ENCODE measurements around the gene RILP. TPM values are rescaled to one million over a fixed set of nuclear protein-coding genes. Genes with fewer than 3 reads are reported as not detected.

RILP gene
- total RNA-seq, 2 experiments from 2014 or later = 1.3 to 1.5 TPM

GRCh38 chr17:1628856-1629503, 20.7 kb downstream of the RILP start:
- DNase-seq (peak; percentile 76 to 94 (median 87)), ATAC-seq (ENCODE audit: poor library complexity) (peak; percentile 75)
- peaks cover 7% of the 10 kb centered on the region for H3K36me3 Mint-ChIP-seq (ENCODE audit: low read depth)
- Histone ChIP-seq H3K4me3 (ENCODE audit: low read length) (peak overlapping the region; percentile 76), H3K36me3 (ENCODE audit: insufficient read depth, low read length) (no peaks in the 10 kb centered on the region), H3K9me3 (ENCODE audit: control insufficient read depth in 1 of 2, insufficient read depth in 1 of 2, low read length in 2 of 2) (no peaks in the 10 kb centered on the region), H3K27ac (ENCODE audit: low read depth in 1 of 2, low read length in 2 of 2) (peak overlapping the region in 1 of 2 donors; percentile 46), H3K4me1 (ENCODE audit: insufficient read depth, low read length) (peaks cover 34% of the 10 kb centered on the region), H3K27me3 (ENCODE audit: control insufficient read depth in 1 of 2, insufficient read depth in 2 of 2, low read length in 2 of 2) (peaks cover 0 to 5% of the 10 kb centered on the region in 2 experiments)
- intact Hi-C loops (cut with DNase I, micrococcal nuclease) = loop anchor here (1.0 to 10.0 kb wide), 7 partner anchors 20 to 420 kb away; partner anchors contain the start of genes CRK (in 1 of the 2), INPP5K (in 1 of the 2), PITPNA (in 1 of the 2) and RILP (in 1 of the 2)
- peak overlapping the region; percentile 77 for H3K27ac Mint-ChIP-seq
- H3K9me3 Mint-ChIP-seq = no peaks in the 10 kb centered on the region
- ChIA-PET POLR2A (interaction anchor here (1.0 to 3.8 kb wide), 13 partner anchors 8 to 877 kb away, joined by 3 to 44 read pairs (median 6); partner anchors contain the start of genes GEMIN4, INPP5K, PITPNA and RILP), CTCF (interaction anchor here (1.2 to 2.1 kb wide), 8 partner anchors 11 to 264 kb away, joined by 4 to 12 read pairs (median 7); partner anchors contain the start of genes INPP5K and RILP)
- H3K27me3 Mint-ChIP-seq = no peaks in the 10 kb centered on the region
- peak overlapping the region; percentile 96 for H3K4me3 Mint-ChIP-seq
- H3K4me1 Mint-ChIP-seq (ENCODE audit: low read depth) = peaks cover 23% of the 10 kb centered on the region
- TF ChIP-seq CTCF (IDR thresholded peaks at IDR 0.05) = no peak

GRCh38 chr17:1627982-1628855, 21.4 kb downstream of the RILP start, which contains the start of gene SLC43A2:
TSS of gene SLC43A2 (minus strand) at chr17:1628834. CDS start at chr17:1627874, 960 bp downstream.
- peak within 1 kb of the TSS; percentile 76 for H3K4me3 ChIP-seq (ENCODE audit: low read length)
- peaks cover 7% of the 10 kb centered on the region for H3K36me3 Mint-ChIP-seq (ENCODE audit: low read depth)
- peaks cover 0 to 5% of the 10 kb centered on the region in 2 experiments for H3K27me3 ChIP-seq (ENCODE audit: control insufficient read depth in 1 of 2, insufficient read depth in 2 of 2, low read length in 2 of 2)
- H3K9me3 ChIP-seq (ENCODE audit: control insufficient read depth in 1 of 2, insufficient read depth in 1 of 2, low read length in 2 of 2) = no peaks in the 10 kb centered on the region
- peak within 1 kb of the TSS; percentile 96 for H3K4me3 Mint-ChIP-seq
- H3K27ac Mint-ChIP-seq = peak within 1 kb of the TSS; percentile 77
- no peak for TF ChIP-seq CTCF (IDR thresholded peaks at IDR 0.05)
- no peaks in the 10 kb centered on the region for H3K27me3 Mint-ChIP-seq
- H3K9me3 Mint-ChIP-seq = no peaks in the 10 kb centered on the region
- POLR2A ChIA-PET = interaction anchor here (0.6 to 3.8 kb wide), 10 partner anchors 9 to 638 kb away, joined by 3 to 44 read pairs (median 6); partner anchors contain the start of genes INPP5K, PITPNA and RILP
- peaks cover 23% of the 10 kb centered on the region for H3K4me1 Mint-ChIP-seq (ENCODE audit: low read depth)
- peak; percentile 50 to 86 (median 70) for DNase-seq
- peak; percentile 75 for ATAC-seq (ENCODE audit: poor library complexity)
- no peaks in the 10 kb centered on the region for H3K36me3 ChIP-seq (ENCODE audit: insufficient read depth, low read length)
- CTCF ChIA-PET = interaction anchor here (2.0 to 3.1 kb wide), 2 partner anchors 21 to 54 kb away, joined by 8 to 11 read pairs; partner anchors contain the start of gene RILP
- peaks cover 34% of the 10 kb centered on the region for H3K4me1 ChIP-seq (ENCODE audit: insufficient read depth, low read length)
- H3K27ac ChIP-seq (ENCODE audit: low read depth in 1 of 2, low read length in 2 of 2) = peak within 1 kb of the TSS in 1 of 2 donors; percentile 46
- intact Hi-C loops (cut with DNase I, micrococcal nuclease) = loop anchor here (1.0 to 10.0 kb wide), 8 partner anchors 21 to 421 kb away; partner anchors contain the start of genes PITPNA (in 2 of the 2), CRK (in 1 of the 2), INPP5K (in 1 of the 2) and RILP (in 1 of the 2)
